Measurements from ENCODE around the gene TSC22D1.
"Not testable (repeated sequence)": the region's sequence is repeated elsewhere in the genome, so short reads cannot be mapped to it uniquely, and the experiment has no call there.

Gene TSC22D1

GRCh38 chr13:44566601-44567000, 9.5 kb downstream of the TSC22D1 start:
- no peak for DNase-seq

- no peak for DNase-seq
These were observed 10.2 kb downstream of the TSC22D1 start for GRCh38 chr13:44565881-44566280.

DNA sequence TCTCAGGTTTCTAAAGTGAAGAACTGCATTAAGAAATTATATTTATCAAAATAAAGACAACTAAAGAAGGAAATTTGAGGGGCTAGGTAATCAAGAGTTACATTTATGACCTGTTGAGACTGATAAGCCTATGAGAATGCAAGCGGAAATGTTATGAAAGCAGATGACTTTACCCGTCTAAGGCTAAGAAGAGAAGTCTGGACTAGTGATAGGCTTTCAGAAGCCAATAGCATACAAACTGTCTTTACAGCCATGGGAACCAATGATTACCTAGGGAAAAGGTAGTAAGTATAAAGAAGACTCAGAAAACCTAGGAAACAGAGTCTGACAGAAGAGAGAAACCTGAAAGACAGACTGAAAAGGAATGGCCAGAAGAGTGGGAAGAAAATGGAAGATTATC, 11.2 kb downstream of the TSC22D1 start:
- no peak for DNase-seq

GRCh38 chr13:44562853-44563252, 13.3 kb downstream of the TSC22D1 start:
- DNase-seq, result not testable (repeated sequence)

GRCh38 chr13:44561351-44561750, 14.8 kb downstream of the TSC22D1 start:
- DNase-seq, result no peak

GRCh38 chr13:44557986-44558385, 18.1 kb downstream of the TSC22D1 start:
- no peak for DNase-seq

DNA sequence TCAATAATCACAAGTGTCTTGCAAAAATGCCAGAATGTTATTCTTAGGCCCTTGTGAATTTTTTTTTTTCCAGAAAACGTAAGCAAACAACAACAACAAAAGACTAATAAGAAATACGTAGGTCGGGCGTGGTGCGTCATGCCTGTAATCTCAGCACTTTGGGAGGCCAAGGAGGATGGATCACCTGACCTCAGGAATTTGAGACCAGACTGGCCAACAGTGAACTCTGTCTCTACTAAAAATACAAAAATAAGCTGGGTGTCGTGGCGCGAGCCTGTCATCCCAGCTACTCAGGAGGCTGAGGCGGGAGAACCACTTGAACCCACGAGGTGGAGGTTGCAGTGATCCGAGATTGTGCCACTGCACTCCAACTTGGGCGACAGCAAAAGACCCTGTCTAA, 20.9 kb downstream of the TSC22D1 start:
- no peak for DNase-seq

GRCh38 chr13:44549476-44549875, 26.7 kb downstream of the TSC22D1 start:
- DNase-seq, result no peak

- no peak for DNase-seq
These were observed 30.0 kb downstream of the TSC22D1 start for GRCh38 chr13:44546164-44546563.

DNA sequence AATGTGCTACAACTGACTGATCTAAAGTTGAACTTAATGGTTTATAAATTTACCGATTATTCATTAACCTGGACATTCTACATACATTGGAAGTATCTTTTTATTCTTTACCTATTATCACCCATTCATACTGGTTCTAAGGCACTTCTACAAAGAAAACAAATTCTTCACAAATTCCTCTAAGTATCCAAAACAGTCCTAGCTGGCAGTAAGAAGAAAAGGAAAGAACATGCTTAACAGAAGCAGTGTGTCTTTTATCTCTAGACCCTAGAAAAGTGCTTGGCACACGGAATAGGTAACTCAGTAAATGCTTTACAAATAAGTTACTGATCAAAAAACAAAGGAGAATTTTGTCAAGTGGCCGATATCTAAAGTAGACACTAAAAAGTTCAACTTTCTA, 32.8 kb downstream of the TSC22D1 start:
- no peak for DNase-seq

DNA sequence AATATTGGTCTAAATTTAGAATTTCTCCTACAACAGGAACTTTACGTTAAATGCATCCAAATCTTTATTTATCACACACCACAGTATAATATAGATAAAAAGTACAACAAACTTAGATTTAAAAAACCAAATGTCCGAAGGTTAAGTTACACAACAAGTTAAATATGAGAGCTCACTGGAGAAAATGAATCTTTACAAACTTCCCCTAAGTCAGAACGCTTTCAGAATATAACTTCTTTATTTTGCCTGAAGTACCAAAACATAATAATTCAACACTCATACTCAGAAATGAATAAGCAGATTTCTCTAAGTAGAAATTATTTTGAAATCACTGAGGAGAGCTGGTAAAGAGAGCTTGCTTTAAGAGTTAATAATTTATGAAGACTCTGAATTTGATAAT, 33.8 kb downstream of the TSC22D1 start:
- no peak for DNase-seq

GRCh38 chr13:44541601-44542000, 34.5 kb downstream of the TSC22D1 start:
- no peak for DNase-seq

DNA sequence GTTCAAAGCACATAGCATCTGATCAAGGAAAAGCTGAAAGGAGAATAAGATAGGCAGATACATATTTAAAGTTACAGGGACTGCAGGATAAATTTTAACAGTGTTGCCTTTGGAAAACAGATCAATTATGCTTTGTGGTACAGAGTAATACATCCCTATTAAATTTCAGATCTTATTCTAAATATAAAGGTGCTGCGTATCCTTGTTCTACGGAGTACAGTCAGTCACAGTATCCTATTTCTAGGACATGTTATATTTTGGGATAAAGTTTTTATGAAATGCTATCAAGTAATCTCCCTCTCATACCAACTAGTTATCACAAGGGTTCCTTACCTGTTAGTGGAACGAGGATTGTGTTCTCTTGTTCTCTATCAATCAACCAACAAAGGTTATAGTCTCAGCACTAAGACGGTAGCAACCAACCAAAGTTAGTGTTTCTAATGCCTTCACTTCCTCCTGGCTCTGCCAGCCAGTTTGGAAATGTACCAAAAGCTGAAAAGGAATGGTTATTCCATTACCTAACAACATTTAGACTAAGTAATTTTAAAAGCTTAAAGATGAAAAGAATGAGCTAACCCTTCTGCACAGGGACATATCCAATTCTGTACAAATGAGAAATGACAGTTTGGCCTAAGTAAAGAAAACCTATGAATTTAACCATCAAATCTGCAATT, 35.2 kb downstream of the TSC22D1 start:
- DNase-seq, result no peak

DNA sequence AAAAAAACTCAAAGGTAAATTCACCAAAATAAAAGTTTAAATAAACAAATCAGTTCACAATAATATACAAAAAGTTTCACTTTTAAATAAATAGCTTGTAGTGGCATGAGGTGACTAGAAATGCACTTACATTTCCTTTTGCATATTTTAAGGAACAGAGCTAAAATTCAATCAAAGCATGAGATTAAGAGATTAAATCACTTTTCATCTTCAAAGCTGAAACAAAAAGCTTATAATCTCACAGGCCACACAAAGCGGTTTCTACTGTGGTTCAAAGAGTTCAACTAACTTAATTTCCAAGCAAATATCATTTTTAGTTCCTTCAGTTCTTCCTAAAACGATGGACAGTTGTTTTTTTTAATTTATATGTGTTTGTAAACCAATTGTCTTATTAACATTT, 38.9 kb downstream of the TSC22D1 start:
- DNase-seq, result no peak

- DNase-seq, result no peak
These were observed 52.7 kb downstream of the TSC22D1 start for GRCh38 chr13:44523146-44524015.

GRCh38 chr13:44519642-44520041, 56.5 kb downstream of the TSC22D1 start:
- DNase-seq, result no peak

- no peak for DNase-seq
These were observed 59.4 kb downstream of the TSC22D1 start for GRCh38 chr13:44516771-44517170.

- no peak for DNase-seq
These were observed 61.9 kb downstream of the TSC22D1 start for GRCh38 chr13:44514278-44514677.

DNA sequence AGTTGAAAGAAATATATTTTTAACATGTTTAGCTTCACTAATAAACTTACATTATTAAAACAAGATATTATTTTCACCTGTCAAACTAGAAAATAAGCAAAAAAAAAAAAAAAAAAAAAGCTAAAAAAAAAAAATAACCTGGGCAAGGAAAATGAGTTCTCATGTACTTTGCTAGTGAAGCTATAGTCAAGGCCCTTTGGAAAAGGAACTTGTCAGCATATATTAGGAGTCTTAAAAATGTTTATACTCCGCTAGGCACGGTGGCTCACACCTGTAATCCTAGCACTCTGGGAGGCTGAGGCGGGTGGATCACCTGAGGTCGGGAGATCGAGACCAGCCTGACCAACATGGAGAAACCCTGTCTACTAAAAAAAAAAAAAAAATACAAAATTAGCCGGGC, 66.3 kb downstream of the TSC22D1 start:
- DNase-seq, result not testable (repeated sequence)

DNA sequence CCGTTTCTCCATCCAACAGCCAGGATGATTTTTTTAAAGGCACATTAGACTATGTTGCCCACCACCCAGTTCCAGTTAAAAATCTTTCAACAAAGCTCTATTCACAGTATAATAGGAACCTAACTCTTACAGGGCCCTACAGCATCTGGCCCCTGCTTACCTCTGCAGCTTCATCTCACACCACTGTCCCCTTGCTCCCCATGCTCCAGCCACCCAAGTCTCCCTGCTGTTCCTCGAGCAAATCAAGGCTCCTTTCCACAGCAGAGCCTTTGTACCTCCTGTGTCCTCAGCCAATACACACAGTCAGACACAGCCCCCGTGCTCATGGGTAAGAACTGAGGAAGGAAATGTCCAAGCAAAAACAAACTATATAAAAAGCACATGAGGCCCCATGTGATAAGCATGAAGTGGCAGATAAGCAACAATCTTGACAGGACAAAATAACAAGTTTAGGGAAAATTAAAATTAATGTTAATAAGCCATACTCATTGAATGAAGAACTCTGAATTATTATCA, 67.5 kb downstream of the TSC22D1 start:
- DNase-seq, result no peak

DNA sequence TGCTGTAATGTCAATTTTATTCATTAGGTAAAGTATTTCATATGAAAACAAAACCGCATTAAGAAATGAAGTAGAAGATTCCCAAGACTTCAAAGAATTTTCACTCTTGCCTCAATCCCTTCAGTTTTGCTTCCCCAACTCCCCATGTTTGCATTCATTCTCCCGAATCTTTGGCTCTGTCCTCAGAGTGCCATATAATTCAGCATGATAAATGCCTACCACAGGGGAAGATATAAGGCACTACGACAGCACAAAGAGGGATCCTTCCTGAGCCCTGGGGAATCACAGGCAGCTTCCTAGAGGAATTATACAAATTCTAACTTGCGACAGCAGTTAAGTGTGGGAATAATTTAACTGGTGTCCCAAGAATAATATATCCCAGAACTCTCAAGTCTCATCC, 68.5 kb downstream of the TSC22D1 start:
- no peak for DNase-seq

DNA sequence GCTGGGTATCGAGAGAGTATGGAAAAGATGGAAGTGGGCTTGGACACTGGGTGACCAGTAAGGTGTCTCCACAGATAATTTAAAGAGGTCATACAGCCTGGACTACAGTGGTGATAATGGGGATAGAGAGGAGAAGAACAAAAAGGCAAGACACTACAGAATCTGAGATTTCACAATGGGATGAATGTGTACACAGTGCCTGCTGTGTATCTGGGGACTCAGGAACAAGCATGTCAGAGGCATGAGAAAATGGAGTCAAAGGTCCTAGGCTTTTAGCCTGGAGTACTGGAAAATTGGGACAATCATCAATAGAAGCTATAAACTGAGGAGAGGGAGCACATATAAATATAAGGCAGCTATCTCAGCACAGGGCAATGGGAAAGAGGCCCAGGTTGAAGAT, 69.4 kb downstream of the TSC22D1 start:
- DNase-seq, result no peak

- DNase-seq, result no peak
These were observed 69.9 kb downstream of the TSC22D1 start for GRCh38 chr13:44506251-44506650.

- no peak for DNase-seq
These were observed 72.0 kb downstream of the TSC22D1 start for GRCh38 chr13:44504116-44504515.

Measured in activated CD8-positive, alpha-beta memory T cell treated with anti-CD3 and anti-CD28 coated beads, Interleukin-2, amount 50 U/mL, for 48 hours (primary cell).